NB4 (cell line): ENCODE results near the gene PIR.

Source experiments
- CTCF ChIP-seq: IDR thresholded peaks from one replicate; pipeline ENCODE4 v1.5.1; 2012; ENCODE audit warnings: low read depth, low read length
- MAX ChIP-seq: IDR thresholded peaks from 2 replicates; pipeline ENCODE4 v1.6.1; 2011; ENCODE audit warnings: low read depth, low read length
- MYC ChIP-seq: IDR thresholded peaks from 2 replicates; pipeline ENCODE4 v1.6.1; 2011; ENCODE audit warnings: low read depth, low read length
- POLR2A ChIP-seq: IDR thresholded peaks from 2 replicates; pipeline ENCODE4 v1.6.1; 2011; ENCODE audit warnings: mild to moderate bottlenecking; ENCODE audit not compliant: insufficient read length; ENCODE audit errors: extremely low read depth

GRCh38 chrX:15529165-15529564 lies 36.0 kb upstream of the PIR start:
- TF ChIP-seq CTCF (no peak), MAX (no peak), POLR2A (no peak), MYC (no peak)
